GM18505 (cell line): ENCODE measurements around the gene KRTAP5-11.
"Not testable (repeated sequence)": the region's sequence is repeated elsewhere in the genome, so short reads cannot be mapped to it uniquely, and the experiment has no call there.

Source experiments
- ATAC-seq: cut with Tn5 transposase; IDR thresholded peaks from one replicate; pipeline ENCODE4 v1.9.1; 2021; ENCODE audit not compliant: unreplicated experiment
- POLR2A ChIP-seq: IDR thresholded peaks from 4 replicates; pipeline ENCODE4 v1.6.1; 2011; ENCODE audit warnings: borderline replicate concordance; ENCODE audit not compliant: insufficient read depth, insufficient read length; ENCODE audit errors: extremely low read depth

Gene KRTAP5-11

GRCh38 chr11:71544525-71545214 is 38.0 kb downstream of the KRTAP5-11 start:
- no peak for ATAC-seq
- no peak for TF ChIP-seq POLR2A

DNA sequence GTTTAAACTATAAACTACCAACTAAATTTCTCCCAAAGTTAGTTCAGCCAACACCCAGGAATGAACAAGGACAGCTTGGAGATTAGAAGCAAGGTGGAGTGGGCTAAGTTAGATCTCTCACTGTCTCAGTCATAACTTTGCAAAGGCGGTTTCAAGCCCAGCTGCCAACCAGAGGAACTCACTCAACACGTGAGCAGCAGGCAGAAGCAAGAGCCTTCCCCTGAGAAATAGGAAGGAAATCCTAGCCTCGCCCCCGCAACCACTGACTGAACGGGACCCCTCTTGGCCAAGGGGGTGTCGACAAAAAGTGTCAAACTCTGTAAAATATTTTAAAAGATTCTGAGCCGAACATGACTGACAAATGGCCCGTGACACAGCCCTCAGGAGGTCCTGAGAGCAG is 38.8 kb downstream of the KRTAP5-11 start:
- TF ChIP-seq POLR2A, result no peak

GRCh38 chr11:71542879-71543777 is 39.5 kb downstream of the KRTAP5-11 start:
- ATAC-seq, result no peak
- TF ChIP-seq POLR2A, result no peak

More for the DNA sequence above, 38.8 kb downstream of the KRTAP5-11 start:
- no peak for ATAC-seq

- no peak for TF ChIP-seq POLR2A
- no peak for ATAC-seq
These were observed 40.3 kb downstream of the KRTAP5-11 start for GRCh38 chr11:71542382-71542781.

- ATAC-seq, result not testable (repeated sequence)
These were observed 42.0 kb downstream of the KRTAP5-11 start for GRCh38 chr11:71540521-71541304.

DNA sequence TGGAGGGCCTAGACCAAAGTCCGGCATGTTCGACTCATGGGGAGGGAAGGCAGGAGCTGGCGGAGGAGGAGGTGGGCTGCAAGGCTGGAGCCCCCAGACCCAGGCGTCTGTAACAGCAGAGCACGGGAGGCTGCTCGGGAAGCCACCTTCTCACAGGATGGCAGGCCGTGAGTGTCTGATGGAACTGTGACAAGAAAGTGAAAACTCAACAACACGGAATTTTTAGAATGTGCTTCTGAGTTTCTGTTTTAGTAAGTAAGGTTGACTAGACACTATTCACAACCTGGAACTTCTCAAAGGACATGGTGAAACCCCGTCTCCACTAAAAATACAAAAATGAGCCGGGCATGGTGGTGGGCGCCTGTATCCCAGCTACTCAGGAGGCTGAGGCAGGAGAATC is 42.7 kb downstream of the KRTAP5-11 start:
- ATAC-seq, result not testable (repeated sequence)
- TF ChIP-seq POLR2A, result peak; percentile 31

DNA sequence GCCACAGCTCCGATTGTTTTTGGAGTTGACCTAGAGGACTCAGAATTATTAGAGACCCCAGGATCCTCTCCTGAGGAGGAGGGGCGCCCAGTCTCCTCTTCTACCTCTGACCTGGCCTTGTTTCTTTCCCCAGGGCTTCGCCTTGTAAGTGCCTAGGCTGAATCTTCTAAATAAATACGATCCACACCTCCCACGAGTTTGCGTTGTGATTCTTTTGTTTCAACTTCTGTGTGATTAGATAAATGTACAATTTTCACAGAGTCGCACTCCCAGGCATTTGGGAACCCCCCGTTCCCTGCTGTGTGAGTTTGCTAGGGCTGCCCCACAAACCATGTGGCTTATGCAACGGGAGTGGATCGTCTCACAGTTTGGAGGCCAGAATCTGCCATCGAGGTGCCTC is 43.7 kb downstream of the KRTAP5-11 start:
- no peak for TF ChIP-seq POLR2A
- no peak for ATAC-seq

- TF ChIP-seq POLR2A, result no peak
- ATAC-seq, result no peak
These were observed 44.0 kb downstream of the KRTAP5-11 start for GRCh38 chr11:71538666-71538990.

DNA sequence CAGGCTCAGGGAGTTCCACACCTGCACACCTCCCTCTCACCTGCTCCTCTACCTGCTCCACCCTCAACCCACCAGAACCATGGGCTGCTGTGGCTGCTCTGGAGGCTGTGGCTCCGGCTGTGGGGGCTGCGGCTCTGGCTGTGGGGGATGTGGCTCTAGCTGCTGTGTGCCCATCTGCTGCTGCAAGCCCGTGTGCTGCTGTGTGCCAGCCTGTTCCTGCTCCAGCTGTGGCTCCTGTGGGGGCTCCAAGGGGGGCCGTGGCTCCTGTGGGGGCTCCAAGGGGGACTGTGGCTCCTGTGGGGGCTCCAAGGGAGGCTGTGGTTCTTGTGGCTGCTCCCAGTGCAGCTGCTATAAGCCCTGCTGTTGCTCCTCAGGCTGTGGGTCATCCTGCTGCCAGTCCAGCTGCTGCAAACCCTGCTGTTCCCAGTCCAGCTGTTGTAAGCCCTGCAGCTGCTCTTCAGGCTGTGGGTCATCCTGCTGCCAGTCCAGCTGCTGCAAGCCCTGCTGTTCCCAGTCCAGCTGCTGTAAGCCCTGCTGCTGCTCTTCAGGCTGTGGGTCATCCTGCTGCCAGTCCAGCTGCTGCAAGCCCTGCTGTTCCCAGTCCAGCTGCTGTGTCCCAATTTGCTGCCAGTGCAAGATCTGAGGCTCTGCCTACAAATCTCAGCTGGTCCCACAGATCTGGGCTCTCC is 44.6 kb downstream of the KRTAP5-11 start, which contains the start of gene KRTAP5-8:
Gene KRTAP5-8 (plus strand): TSS at position 49 of the 689 bp plus-strand sequence. CDS start 31 bp downstream, at position 80.
- ATAC-seq, result not testable (repeated sequence)

DNA sequence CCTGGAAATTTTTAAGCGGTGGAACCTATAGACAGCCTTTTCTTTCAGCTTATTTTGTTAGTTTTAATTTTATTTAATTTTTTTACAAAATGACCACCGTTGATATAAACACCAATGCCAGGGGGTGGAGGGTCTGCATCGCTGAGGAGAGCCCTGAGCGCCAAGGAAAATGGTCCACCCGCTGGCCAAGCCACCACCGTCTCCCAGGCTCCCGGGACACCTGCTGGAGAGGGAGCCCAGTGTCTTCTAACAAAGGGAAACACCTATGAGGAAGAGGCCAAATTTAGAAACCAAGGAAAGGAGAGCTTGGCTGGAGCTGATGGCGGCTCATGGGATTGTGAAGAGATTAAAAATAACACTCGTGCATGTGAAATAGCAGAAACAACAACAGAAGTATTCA is 45.1 kb downstream of the KRTAP5-11 start:
- no peak for ATAC-seq
- no peak for TF ChIP-seq POLR2A

- no peak for ATAC-seq
- TF ChIP-seq POLR2A, result no peak
These were observed 46.9 kb downstream of the KRTAP5-11 start for GRCh38 chr11:71535825-71536224.

GRCh38 chr11:71534711-71535608 is 47.7 kb downstream of the KRTAP5-11 start:
- ATAC-seq, result not testable (repeated sequence)
